ENCODE results near the gene MTHFSD. TPM values are rescaled to one million over a fixed set of nuclear protein-coding genes. Genes with fewer than 3 reads are reported as not detected.

The MTHFSD gene
- total and polyA plus RNA-seq, 3 experiments from 2014 or later: 21.9 to 25.0 (median 23.0) TPM

DNA sequence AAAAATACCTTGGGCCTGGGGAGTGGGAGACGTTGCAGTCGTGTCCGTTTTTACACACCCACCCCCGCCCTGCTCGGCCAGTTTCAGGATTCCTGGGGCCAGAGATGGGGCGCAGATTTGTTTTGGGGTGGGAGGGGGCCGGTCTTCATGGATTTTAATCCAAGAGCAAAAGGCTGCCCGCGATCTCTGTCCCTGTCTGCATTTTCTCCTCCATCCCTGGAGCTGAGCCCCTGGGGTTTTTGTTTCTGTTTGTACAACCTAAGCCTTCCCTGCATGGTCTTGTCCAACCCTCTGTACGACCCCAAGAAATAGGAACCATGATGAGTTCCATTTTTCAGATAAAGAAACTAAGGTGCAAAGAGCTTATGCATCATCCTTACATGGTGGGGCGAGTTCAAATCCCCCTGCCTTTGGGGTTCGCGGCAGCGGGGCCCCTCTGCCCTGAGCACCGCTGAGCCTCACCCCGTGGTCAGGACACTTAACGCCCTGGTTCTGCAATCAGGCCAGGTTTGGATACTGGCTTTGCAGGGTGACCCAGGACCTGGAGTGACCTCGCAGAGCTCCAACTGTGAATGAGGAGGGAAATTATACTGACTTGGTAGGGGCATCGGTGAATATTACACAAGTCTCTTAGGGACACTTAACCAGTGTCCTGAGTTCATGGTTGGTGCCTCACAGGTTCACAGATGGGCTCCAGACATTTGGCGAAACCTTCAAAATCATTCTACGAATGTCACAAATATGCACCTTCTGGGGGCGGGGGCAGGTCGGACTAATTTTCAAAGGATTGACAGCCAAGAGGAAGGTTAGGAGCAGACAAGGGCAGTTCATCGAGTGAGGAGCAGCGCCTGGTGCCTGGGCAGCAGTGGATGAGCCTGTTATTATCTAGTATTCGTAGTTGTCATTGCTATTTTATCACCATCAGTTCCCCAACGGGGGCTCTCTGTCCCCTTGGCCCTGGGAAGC, 48.9 kb downstream of the MTHFSD start:
- Mint-ChIP-seq H3K4me1 (peaks cover 24 to 37% (median 26%) of the 10 kb centered on the region in 3 donors), H3K27me3 (peaks cover 55 to 72% of the 10 kb centered on the region in 2 donors), H3K36me3 (no peaks in the 10 kb centered on the region), H3K9me3 (no peaks in the 10 kb centered on the region), H3K4me3 (peak overlapping the region; percentile 6 to 61 (median 38)), H3K27ac (peak overlapping the region in 1 of 8 donors; percentile 12)
- ChIA-PET CTCF (no interaction called here), POLR2A (no interaction called here)
- no peaks in the 10 kb centered on the region for H3K36me3 ChIP-seq (ENCODE audit: insufficient read depth, low read length)
- no peak overlapping the region for H3K4me3 ChIP-seq (ENCODE audit: low read length)
- H3K27me3 ChIP-seq (ENCODE audit: insufficient read depth, low read length, poor library complexity, severe bottlenecking): peaks cover 28% of the 10 kb centered on the region
- no peak for DNase-seq
- no peaks in the 10 kb centered on the region for H3K4me1 ChIP-seq (ENCODE audit: insufficient read depth, low read length)
- H3K27ac ChIP-seq (ENCODE audit: low read depth, low read length): no peak overlapping the region
- H3K9me3 ChIP-seq (ENCODE audit: low read length): no peaks in the 10 kb centered on the region

GRCh38 chr16:86505185-86505898, 49.7 kb downstream of the MTHFSD start:
- ChIA-PET POLR2A (no interaction called here), CTCF (no interaction called here)
- peaks cover 22 to 34% (median 26%) of the 10 kb centered on the region in 3 donors for H3K4me1 Mint-ChIP-seq
- Histone ChIP-seq H3K27me3 (ENCODE audit: insufficient read depth, low read length, poor library complexity, severe bottlenecking) (peaks cover 31% of the 10 kb centered on the region), H3K36me3 (ENCODE audit: insufficient read depth, low read length) (no peaks in the 10 kb centered on the region), H3K4me1 (ENCODE audit: insufficient read depth, low read length) (no peaks in the 10 kb centered on the region), H3K9me3 (ENCODE audit: low read length) (no peaks in the 10 kb centered on the region), H3K27ac (ENCODE audit: low read depth, low read length) (no peak overlapping the region), H3K4me3 (ENCODE audit: low read length) (no peak overlapping the region)
- peak overlapping the region in 1 of 8 donors; percentile 52 for H3K27ac Mint-ChIP-seq
- H3K27me3 Mint-ChIP-seq: peaks cover 62 to 78% of the 10 kb centered on the region in 2 donors
- peak overlapping the region in 6 of 7 donors; percentile 26 to 52 (median 39) for H3K4me3 Mint-ChIP-seq
- DNase-seq: no peak
- no peaks in the 10 kb centered on the region for H3K36me3 Mint-ChIP-seq
- H3K9me3 Mint-ChIP-seq: no peaks in the 10 kb centered on the region

- Histone ChIP-seq H3K9me3 (ENCODE audit: low read length) (no peaks in the 10 kb centered on the region), H3K36me3 (ENCODE audit: insufficient read depth, low read length) (no peaks in the 10 kb centered on the region), H3K27ac (ENCODE audit: low read depth, low read length) (no peak overlapping the region), H3K4me3 (ENCODE audit: low read length) (no peak overlapping the region), H3K27me3 (ENCODE audit: insufficient read depth, low read length, poor library complexity, severe bottlenecking) (peaks cover 31% of the 10 kb centered on the region), H3K4me1 (ENCODE audit: insufficient read depth, low read length) (no peaks in the 10 kb centered on the region)
- no peak for DNase-seq
- POLR2A ChIA-PET: no interaction called here
- CTCF ChIA-PET: no interaction called here
- Mint-ChIP-seq H3K27me3 (peaks cover 66 to 83% of the 10 kb centered on the region in 2 donors), H3K4me1 (peaks cover 22 to 34% (median 26%) of the 10 kb centered on the region in 3 donors), H3K36me3 (no peaks in the 10 kb centered on the region), H3K4me3 (peak overlapping the region in 4 of 7 donors; percentile 26 to 52 (median 44)), H3K27ac (no peak overlapping the region), H3K9me3 (no peaks in the 10 kb centered on the region)
These were observed 50.5 kb downstream of the MTHFSD start for GRCh38 chr16:86504315-86505184.

GRCh38 chr16:86503830-86504229, 51.2 kb downstream of the MTHFSD start:
- Mint-ChIP-seq H3K4me1 (peaks cover 18 to 28% (median 21%) of the 10 kb centered on the region in 3 donors), H3K27me3 (peaks cover 65 to 86% of the 10 kb centered on the region in 2 donors), H3K36me3 (no peaks in the 10 kb centered on the region), H3K9me3 (no peaks in the 10 kb centered on the region), H3K4me3 (no peak overlapping the region), H3K27ac (no peak overlapping the region)
- Histone ChIP-seq H3K9me3 (ENCODE audit: low read length) (no peaks in the 10 kb centered on the region), H3K4me1 (ENCODE audit: insufficient read depth, low read length) (no peaks in the 10 kb centered on the region), H3K4me3 (ENCODE audit: low read length) (no peak overlapping the region), H3K27me3 (ENCODE audit: insufficient read depth, low read length, poor library complexity, severe bottlenecking) (peaks cover 31% of the 10 kb centered on the region), H3K27ac (ENCODE audit: low read depth, low read length) (no peak overlapping the region), H3K36me3 (ENCODE audit: insufficient read depth, low read length) (no peaks in the 10 kb centered on the region)
- ChIA-PET CTCF (no interaction called here), POLR2A (no interaction called here)
- no peak for DNase-seq

- Histone ChIP-seq H3K4me3 (ENCODE audit: low read length) (no peak overlapping the region), H3K27me3 (ENCODE audit: insufficient read depth, low read length, poor library complexity, severe bottlenecking) (peaks cover 31% of the 10 kb centered on the region), H3K27ac (ENCODE audit: low read depth, low read length) (no peak overlapping the region), H3K36me3 (ENCODE audit: insufficient read depth, low read length) (no peaks in the 10 kb centered on the region), H3K4me1 (ENCODE audit: insufficient read depth, low read length) (no peaks in the 10 kb centered on the region), H3K9me3 (ENCODE audit: low read length) (no peaks in the 10 kb centered on the region)
- POLR2A ChIA-PET: no interaction called here
- Mint-ChIP-seq H3K27ac (no peak overlapping the region), H3K36me3 (no peaks in the 10 kb centered on the region), H3K27me3 (peaks cover 68 to 87% of the 10 kb centered on the region in 2 donors), H3K9me3 (no peaks in the 10 kb centered on the region), H3K4me1 (peaks cover 18 to 28% (median 20%) of the 10 kb centered on the region in 3 donors), H3K4me3 (no peak overlapping the region)
- DNase-seq: no peak
- CTCF ChIA-PET: no interaction called here
These were observed 51.9 kb downstream of the MTHFSD start for GRCh38 chr16:86502856-86503748.

GRCh38 chr16:86501989-86502855, 52.8 kb downstream of the MTHFSD start:
- Histone ChIP-seq H3K9me3 (ENCODE audit: low read length) (no peaks in the 10 kb centered on the region), H3K4me1 (ENCODE audit: insufficient read depth, low read length) (no peaks in the 10 kb centered on the region), H3K4me3 (ENCODE audit: low read length) (no peak overlapping the region), H3K36me3 (ENCODE audit: insufficient read depth, low read length) (no peaks in the 10 kb centered on the region), H3K27me3 (ENCODE audit: insufficient read depth, low read length, poor library complexity, severe bottlenecking) (peaks cover 31% of the 10 kb centered on the region), H3K27ac (ENCODE audit: low read depth, low read length) (no peak overlapping the region)
- no peak for DNase-seq
- H3K9me3 Mint-ChIP-seq: no peaks in the 10 kb centered on the region
- ChIA-PET POLR2A (no interaction called here), CTCF (no interaction called here)
- peaks cover 12 to 21% (median 15%) of the 10 kb centered on the region in 3 donors for H3K4me1 Mint-ChIP-seq
- peaks cover 66 to 80% of the 10 kb centered on the region in 2 donors for H3K27me3 Mint-ChIP-seq
- H3K36me3 Mint-ChIP-seq: no peaks in the 10 kb centered on the region
- no peak overlapping the region for H3K4me3 Mint-ChIP-seq
- no peak overlapping the region for H3K27ac Mint-ChIP-seq
